ENCODE measurements around the gene DDX39A.

The DDX39A gene

DNA sequence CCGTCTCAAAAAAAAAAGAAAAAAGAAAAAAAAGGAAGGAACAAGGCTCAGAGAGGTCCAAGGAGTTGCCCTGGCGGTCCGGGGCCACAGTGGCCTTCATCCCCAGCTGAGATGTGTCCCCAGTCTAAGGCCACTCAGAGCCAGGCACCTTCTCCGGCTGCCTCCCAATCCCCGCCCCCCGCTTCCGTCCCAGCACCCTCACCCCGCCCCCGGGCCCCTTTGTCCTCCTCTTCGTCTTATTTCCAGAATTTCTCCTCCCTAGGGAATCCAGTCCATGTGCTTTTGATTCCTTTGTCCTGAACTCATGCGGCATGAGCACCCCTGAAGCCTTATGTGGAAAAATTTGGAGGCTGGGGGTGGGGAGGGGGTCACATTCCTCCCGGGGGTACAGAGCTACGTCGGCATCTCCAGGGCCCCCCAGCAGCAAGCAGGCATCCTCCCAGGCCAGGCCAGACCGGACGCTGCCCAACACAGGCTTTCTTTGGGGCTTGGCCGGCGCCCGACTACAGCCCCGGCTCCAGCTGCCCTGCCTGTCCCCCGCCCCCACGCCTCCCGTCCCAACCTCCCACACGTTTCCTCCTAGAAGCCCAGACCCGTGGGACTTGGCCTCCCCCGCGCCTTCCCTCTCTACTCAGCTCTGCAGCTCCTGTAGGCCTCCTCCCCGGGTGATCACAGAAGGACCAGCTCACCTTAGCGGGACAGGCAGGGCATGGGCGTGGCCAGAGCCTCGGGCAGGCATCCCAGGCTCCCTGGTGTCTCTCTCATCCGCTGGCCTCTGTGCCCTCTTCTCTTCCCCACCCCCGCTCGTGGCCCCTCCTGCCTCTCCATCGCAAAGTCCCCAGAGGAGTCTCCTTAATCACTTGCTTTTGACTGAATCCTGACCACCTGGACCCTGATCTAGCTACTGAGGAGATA lies 55.7 kb downstream of the DDX39A start:
- DNase-seq (ENCODE audit: low read depth in 2 of 2): peak; percentile 53 to 67

DNA sequence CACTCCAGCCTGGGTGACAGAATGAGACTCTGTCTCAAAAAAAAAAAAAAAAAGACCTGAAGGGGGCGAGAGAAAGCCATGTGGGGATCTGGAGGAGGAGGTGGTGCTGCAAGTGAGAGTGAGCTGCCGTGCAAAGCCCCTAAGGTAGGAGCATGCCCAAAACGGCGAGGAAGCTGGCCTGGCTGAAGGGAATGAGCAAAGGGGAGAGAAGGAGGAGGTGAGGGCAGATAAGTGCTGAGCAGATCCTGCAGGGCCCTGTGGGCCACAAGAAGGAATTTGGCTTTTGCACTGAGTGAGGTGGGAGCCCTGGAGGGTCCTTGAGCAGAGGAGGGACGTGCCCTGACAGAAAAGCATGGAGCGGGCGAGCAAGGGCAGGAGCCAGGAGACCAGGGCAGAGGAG lies 57.3 kb downstream of the DDX39A start:
- DNase-seq (ENCODE audit: low read depth in 2 of 2): no peak

Data from stimulated activated CD4-positive, alpha-beta T cell treated with anti-CD3 and anti-CD28 coated beads, Interleukin-4, amount 100 ng/mL, for 48 hours (primary cell).